ENCODE data around the gene SORCS2.

DNA sequence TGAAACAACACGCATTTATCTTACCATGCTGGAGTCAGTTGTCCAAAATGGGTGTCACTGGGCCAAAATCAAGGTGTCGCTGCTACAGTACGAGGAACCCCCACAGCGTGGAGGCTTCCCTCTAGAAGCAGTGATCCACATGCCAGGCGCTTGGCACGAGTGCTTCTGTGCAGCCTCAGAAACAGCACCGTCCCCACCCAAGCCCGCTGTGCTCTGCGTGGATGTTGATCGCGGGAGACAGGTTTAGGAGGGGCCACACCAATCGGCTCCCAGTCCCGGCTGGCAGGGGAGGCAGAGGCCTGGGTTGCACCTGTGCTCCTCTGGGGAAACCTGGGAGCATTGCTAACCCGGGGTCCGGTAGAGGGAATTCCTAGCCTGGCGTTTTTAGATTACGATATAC, 407.9 kb downstream of the SORCS2 start:
- TF ChIP-seq POLR2A (IDR thresholded peaks at IDR 0.05) (no peak), EP300 (IDR thresholded peaks at IDR 0.05) (no peak)
- TF ChIP-seq, protein P1, sequence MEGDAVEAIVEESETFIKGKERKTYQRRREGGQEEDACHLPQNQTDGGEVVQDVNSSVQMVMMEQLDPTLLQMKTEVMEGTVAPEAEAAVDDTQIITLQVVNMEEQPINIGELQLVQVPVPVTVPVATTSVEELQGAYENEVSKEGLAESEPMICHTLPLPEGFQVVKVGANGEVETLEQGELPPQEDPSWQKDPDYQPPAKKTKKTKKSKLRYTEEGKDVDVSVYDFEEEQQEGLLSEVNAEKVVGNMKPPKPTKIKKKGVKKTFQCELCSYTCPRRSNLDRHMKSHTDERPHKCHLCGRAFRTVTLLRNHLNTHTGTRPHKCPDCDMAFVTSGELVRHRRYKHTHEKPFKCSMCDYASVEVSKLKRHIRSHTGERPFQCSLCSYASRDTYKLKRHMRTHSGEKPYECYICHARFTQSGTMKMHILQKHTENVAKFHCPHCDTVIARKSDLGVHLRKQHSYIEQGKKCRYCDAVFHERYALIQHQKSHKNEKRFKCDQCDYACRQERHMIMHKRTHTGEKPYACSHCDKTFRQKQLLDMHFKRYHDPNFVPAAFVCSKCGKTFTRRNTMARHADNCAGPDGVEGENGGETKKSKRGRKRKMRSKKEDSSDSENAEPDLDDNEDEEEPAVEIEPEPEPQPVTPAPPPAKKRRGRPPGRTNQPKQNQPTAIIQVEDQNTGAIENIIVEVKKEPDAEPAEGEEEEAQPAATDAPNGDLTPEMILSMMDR (IDR thresholded peaks at IDR 0.05), result no peak
